ENCODE measurements around the gene LPCAT2.

DNA sequence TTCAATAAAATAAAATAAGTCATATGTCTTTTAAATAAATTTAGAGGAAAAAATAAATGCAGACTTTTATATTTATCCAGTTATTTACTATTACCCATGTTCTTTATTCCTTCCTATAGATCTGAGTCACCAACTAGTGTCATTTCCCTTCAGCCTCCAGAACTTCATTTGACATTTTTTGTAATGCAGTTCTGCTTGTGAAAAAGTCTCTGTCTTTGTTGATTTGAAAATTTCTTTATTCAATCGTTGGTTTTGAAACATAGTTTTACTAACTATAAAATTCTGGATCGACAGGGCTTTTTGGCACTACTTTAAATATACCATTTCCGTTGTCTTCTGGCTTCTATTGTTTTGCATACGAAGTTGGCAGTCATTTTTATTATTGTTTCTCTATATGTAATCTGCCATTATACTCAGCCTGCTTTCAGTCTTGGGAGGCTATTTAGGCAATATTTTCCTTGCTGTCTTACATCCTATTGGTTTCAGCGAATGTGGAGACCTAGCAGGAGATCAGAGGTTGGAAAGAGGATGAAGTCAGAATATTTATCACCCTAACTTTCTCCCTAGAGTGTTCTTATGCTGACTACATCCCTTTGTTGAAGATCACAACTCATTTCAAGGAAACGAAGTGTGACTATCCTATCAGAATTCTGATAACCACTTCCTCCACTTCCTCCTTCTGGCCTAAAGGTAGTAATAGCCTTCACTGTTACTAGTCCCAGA, 104.9 kb downstream of the LPCAT2 start:
- TF ChIP-seq ZC3H10 (CRISPR knock-in tag; IDR thresholded peaks at IDR 0.05) (no peak), ESRRG (CRISPR knock-in tag; IDR thresholded peaks at IDR 0.05) (no peak), ZNF8 (CRISPR knock-in tag; IDR thresholded peaks at IDR 0.05) (no peak), BACH2 (CRISPR knock-in tag; IDR thresholded peaks at IDR 0.05; ENCODE audit: borderline replicate concordance) (no peak)
- TF ChIP-seq, protein P1, sequence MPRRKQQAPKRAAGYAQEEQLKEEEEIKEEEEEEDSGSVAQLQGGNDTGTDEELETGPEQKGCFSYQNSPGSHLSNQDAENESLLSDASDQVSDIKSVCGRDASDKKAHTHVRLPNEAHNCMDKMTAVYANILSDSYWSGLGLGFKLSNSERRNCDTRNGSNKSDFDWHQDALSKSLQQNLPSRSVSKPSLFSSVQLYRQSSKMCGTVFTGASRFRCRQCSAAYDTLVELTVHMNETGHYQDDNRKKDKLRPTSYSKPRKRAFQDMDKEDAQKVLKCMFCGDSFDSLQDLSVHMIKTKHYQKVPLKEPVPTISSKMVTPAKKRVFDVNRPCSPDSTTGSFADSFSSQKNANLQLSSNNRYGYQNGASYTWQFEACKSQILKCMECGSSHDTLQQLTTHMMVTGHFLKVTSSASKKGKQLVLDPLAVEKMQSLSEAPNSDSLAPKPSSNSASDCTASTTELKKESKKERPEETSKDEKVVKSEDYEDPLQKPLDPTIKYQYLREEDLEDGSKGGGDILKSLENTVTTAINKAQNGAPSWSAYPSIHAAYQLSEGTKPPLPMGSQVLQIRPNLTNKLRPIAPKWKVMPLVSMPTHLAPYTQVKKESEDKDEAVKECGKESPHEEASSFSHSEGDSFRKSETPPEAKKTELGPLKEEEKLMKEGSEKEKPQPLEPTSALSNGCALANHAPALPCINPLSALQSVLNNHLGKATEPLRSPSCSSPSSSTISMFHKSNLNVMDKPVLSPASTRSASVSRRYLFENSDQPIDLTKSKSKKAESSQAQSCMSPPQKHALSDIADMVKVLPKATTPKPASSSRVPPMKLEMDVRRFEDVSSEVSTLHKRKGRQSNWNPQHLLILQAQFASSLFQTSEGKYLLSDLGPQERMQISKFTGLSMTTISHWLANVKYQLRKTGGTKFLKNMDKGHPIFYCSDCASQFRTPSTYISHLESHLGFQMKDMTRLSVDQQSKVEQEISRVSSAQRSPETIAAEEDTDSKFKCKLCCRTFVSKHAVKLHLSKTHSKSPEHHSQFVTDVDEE (CRISPR knock-in tag; IDR thresholded peaks at IDR 0.05), result no peak
- TF ChIP-seq, protein P2, sequence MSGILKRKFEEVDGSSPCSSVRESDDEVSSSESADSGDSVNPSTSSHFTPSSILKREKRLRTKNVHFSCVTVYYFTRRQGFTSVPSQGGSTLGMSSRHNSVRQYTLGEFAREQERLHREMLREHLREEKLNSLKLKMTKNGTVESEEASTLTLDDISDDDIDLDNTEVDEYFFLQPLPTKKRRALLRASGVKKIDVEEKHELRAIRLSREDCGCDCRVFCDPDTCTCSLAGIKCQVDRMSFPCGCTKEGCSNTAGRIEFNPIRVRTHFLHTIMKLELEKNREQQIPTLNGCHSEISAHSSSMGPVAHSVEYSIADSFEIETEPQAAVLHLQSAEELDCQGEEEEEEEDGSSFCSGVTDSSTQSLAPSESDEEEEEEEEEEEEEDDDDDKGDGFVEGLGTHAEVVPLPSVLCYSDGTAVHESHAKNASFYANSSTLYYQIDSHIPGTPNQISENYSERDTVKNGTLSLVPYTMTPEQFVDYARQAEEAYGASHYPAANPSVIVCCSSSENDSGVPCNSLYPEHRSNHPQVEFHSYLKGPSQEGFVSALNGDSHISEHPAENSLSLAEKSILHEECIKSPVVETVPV (CRISPR knock-in tag; IDR thresholded peaks at IDR 0.05), result no peak
